ENCODE data around the gene NAP1L4. TPM values are rescaled to one million over a fixed set of nuclear protein-coding genes. Genes with fewer than 3 reads are reported as not detected.

The NAP1L4 gene
- total and polyA plus RNA-seq, 2 of the 8 experiments (the other 6 are each of a cell fraction or from before 2014, with no cell fraction given): 75.8 to 194 TPM

GRCh38 chr11:3003396-3004231, 11.5 kb upstream of the NAP1L4 start (continued):
- no peak for TF ChIP-seq TCF12 (IDR thresholded peaks at IDR 0.05; ENCODE audit: low read depth, low read length)
- no peak for TF ChIP-seq KDM5A (IDR thresholded peaks at IDR 0.05; ENCODE audit: low read length)
- no peak for TF ChIP-seq JUN (IDR thresholded peaks at IDR 0.05; ENCODE audit: low read depth, low read length)
- no peak for TF ChIP-seq HDAC6 (IDR thresholded peaks at IDR 0.05; ENCODE audit: low read depth, low read length)
- no peak for TF ChIP-seq CHD7 (IDR thresholded peaks at IDR 0.05; ENCODE audit: insufficient replicate concordance, low read length)
- TF ChIP-seq ATF3 (IDR thresholded peaks at IDR 0.05; ENCODE audit: insufficient read depth, low read depth, low read length): no peak
- no peak for TF ChIP-seq TEAD4 (IDR thresholded peaks at IDR 0.05; ENCODE audit: low read depth, low read length)
- no peak for TF ChIP-seq MAX (IDR thresholded peaks at IDR 0.05)
- no peak for TF ChIP-seq E2F6 (IDR thresholded peaks at IDR 0.05)

Measured in H1 (cell line).